Subcutaneous adipose tissue (tissue), 4 donors: ENCODE results near the gene CCR4. TPM values are rescaled to one million over a fixed set of nuclear protein-coding genes. Genes with fewer than 3 reads are reported as not detected.

Experiments used
- CTCF ChIP-seq: fragments of 450-650 bp; IDR thresholded peaks from one replicate; pipeline ENCODE4 v1.5.1; 2016; ENCODE audit warnings: low read depth, mild to moderate bottlenecking, control low read depth, antibody characterized with exemption, moderate library complexity
- total RNA-seq, 4 donors: library from RNA; depleted of rRNA; stranded (reverse); fragments of >200 nt; gene quantifications; one replicate each; pipeline ENCODE4 v1.1.0, GENCODE V29; 2016

The CCR4 gene
- total RNA-seq, 4 donors from 2014 or later: 0.44 to 2.3 (median 1.0) TPM; not detected in 1

GRCh38 chr3:32958509-32958908 is 7.1 kb downstream of the CCR4 start:
- no peak for TF ChIP-seq CTCF

- no peak for TF ChIP-seq CTCF
These were observed 7.9 kb downstream of the CCR4 start for GRCh38 chr3:32959371-32959770.

GRCh38 chr3:32960404-32961170 is 9.1 kb downstream of the CCR4 start:
- no peak for TF ChIP-seq CTCF

- no peak for TF ChIP-seq CTCF
These were observed 9.8 kb downstream of the CCR4 start for GRCh38 chr3:32961189-32961715.

GRCh38 chr3:32963871-32964270 is 12.4 kb downstream of the CCR4 start:
- no peak for TF ChIP-seq CTCF

- no peak for TF ChIP-seq CTCF
These were observed 16.9 kb downstream of the CCR4 start for GRCh38 chr3:32968166-32968919.

GRCh38 chr3:32968920-32969389 is 17.5 kb downstream of the CCR4 start:
- TF ChIP-seq CTCF: no peak
